ENCODE measurements around the gene SARS1.

The SARS1 gene

GRCh38 chr1:109251277-109252166, 37.8 kb downstream of the SARS1 start:
- peak in 1 of 6 experiments; percentile 3 for DNase-seq

GRCh38 chr1:109252167-109252892, 38.6 kb downstream of the SARS1 start:
- no peak for DNase-seq

- no peak for DNase-seq
Observed at GRCh38 chr1:109252893-109253802, 39.4 kb downstream of the SARS1 start.

GRCh38 chr1:109253803-109254620, 40.3 kb downstream of the SARS1 start:
- DNase-seq, result no peak

GRCh38 chr1:109254621-109255096, 40.9 kb downstream of the SARS1 start:
- DNase-seq, result no peak

- DNase-seq, result no peak
Observed at GRCh38 chr1:109255097-109255651, 41.5 kb downstream of the SARS1 start.

GRCh38 chr1:109255678-109256077, 42.0 kb downstream of the SARS1 start:
- DNase-seq, result no peak

GRCh38 chr1:109256085-109256484, 42.4 kb downstream of the SARS1 start:
- no peak for DNase-seq

- DNase-seq, result no peak
Observed at GRCh38 chr1:109256971-109257681, 43.4 kb downstream of the SARS1 start.

- DNase-seq, result no peak
Observed at GRCh38 chr1:109257682-109258421, 44.1 kb downstream of the SARS1 start.

GRCh38 chr1:109258481-109259466, 45.1 kb downstream of the SARS1 start:
- DNase-seq, result no peak

- no peak for DNase-seq
Observed at GRCh38 chr1:109259674-109260557, 46.2 kb downstream of the SARS1 start.

- no peak for DNase-seq
Observed at GRCh38 chr1:109261006-109261405, 47.3 kb downstream of the SARS1 start.

GRCh38 chr1:109261578-109261977, 47.9 kb downstream of the SARS1 start:
- no peak for DNase-seq

GRCh38 chr1:109262231-109263055, 48.7 kb downstream of the SARS1 start:
- DNase-seq, result no peak

- DNase-seq, result peak in 1 of 6 experiments; percentile 36
Observed at GRCh38 chr1:109263234-109263596, 49.5 kb downstream of the SARS1 start.

Data from stimulated activated naive CD4-positive, alpha-beta T cell (primary cell).